Right lobe of liver (tissue), 6 donors: ENCODE measurements around the gene SC5D. TPM values are rescaled to one million over a fixed set of nuclear protein-coding genes. Genes with fewer than 3 reads are reported as not detected.

Source experiments
- ATAC-seq, 4 donors: fragments of 200-7000 bp; cut with Tn5 transposase; one replicate each; pipeline ENCODE4 v1.9.1; 2020; ENCODE audit warnings: mild to moderate bottlenecking in 4 of 4, moderate library complexity in 4 of 4
- DNase-seq, 3 donors: peaks; one replicate each; pipeline ENCODE4 v3.0.0-alpha.2; 2020
- H3K27ac ChIP-seq, 3 donors: fragments of 200-600 bp; one replicate each; pipeline ENCODE4 v1.8.0; 2022
- H3K27me3 ChIP-seq, 2 donors: fragments of 200-600 bp; one replicate each; pipeline ENCODE4 v1.8.0; 2022
- H3K36me3 ChIP-seq, 4 donors: fragments of 200-600 bp; sonication (generic) in 1 of 4; one replicate each; pipeline versions ENCODE4 v1.5.1 to v1.8.0; 2017 to 2022; ENCODE audit warnings: control low read depth in 1 of 4
- H3K4me1 ChIP-seq, 4 donors: fragments of 200-600 bp; sonication (generic) in 1 of 4; one replicate each; pipeline versions ENCODE4 v1.5.1 to v1.8.0; 2017 to 2022; ENCODE audit warnings: control low read depth in 1 of 4
- H3K4me3 ChIP-seq, 3 donors: fragments of 200-600 bp; one replicate each; pipeline ENCODE4 v1.8.0; 2022
- H3K9me3 ChIP-seq, 4 donors: fragments of 200-600 bp; sonication (generic) in 1 of 4; one replicate each; pipeline versions ENCODE4 v1.5.1 to v1.8.0; 2017 to 2022; ENCODE audit warnings: control low read depth in 1 of 4
- POLR2A ChIP-seq: fragments of 450-650 bp; IDR thresholded peaks from one replicate; pipeline ENCODE4 v1.6.1; 2017; ENCODE audit warnings: antibody characterized with exemption, mild to moderate bottlenecking
- WGBS: methylation state at CpG from one replicate; pipeline ENCODE4 v1.1.6; 2018; ENCODE audit warnings: low coverage, low lambda C conversion rate; ENCODE audit not compliant: insufficient coverage; ENCODE audit errors: missing lambda C conversion rate; 5-methylcytosine and 5-hydroxymethylcytosine counted together
- intact Hi-C, 2 donors: fragments of 100-400 bp; cut with DNase I; formaldehyde crosslinking; loops; one replicate each; pipeline versions ENCODE4 v1.11.2 to v1.14.1; 2022
- total RNA-seq, 6 experiments: library from RNA; depleted of rRNA in 2 of 6; stranded (reverse); fragments of >200 nt in 2 of 6; fragmentation: NEBNext Ultra II Directional in 3 of 6; extraction: Animal tissue kit (Norgen Biotek cat#: 25700) in 3 of 6; gene quantifications; one replicate each; pipeline versions ENCODE4 v1.1.0 to v1.2.4, GENCODE V29; 2016 to 2023
- TF ChIP-seq, protein P1 (sequence below), 4 donors: fragments of 200-600 bp in 3 of 4; fragments of 450-650 bp in 1 of 4; IDR thresholded peaks; one replicate each; pipeline versions ENCODE4 v1.5.1 to v1.8.0; 2016 to 2022; ENCODE audit warnings: antibody characterized with exemption in 4 of 4, mild to moderate bottlenecking in 2 of 4
- donor health status: DM: no; HTN: yes; CAD: no.
- donor health status: DM: no; HTN: no; CAD: no.
- donor health status: DM: no; HTN: no; CAD: no.
- donor health status: DM: no; HTN: yes; CAD: no.
- donor health status: DM: no; HTN: yes; CAD: no.

SC5D gene
- total RNA-seq, 6 experiments from 2014 or later = 58.9 to 126 (median 82.1) TPM

DNA sequence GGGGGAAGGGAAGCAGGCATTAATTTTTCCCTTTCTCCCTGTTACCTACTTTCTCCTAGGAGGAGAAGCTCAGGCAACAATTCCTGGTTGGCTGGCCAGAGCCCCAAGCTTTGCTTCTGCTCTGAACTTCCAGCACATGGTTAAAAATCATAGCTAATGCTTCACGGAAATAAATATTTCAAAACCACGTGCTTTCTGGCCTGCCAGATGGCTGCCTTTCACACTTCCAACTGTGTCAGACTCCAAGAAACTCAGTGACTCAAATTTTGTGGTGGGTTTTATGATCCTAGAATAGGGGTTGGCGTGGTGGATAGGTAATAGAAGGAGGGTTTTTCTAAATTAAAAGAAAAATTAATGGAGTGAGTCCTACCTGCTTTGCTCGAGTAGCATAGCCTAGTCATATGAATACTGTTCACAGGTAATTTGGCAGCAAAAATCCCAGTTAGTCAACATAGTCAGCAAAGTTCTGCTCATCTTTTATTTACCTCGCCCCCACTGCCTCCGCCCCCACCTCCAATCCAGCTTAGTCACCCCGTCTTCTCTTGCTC, 58.6 kb downstream of the SC5D start:
- ATAC-seq = no peak
- no peak for DNase-seq
- H3K36me3 ChIP-seq = no peaks in the 10 kb centered on the region
- H3K27ac ChIP-seq = no peak overlapping the region
- TF ChIP-seq, protein P1, sequence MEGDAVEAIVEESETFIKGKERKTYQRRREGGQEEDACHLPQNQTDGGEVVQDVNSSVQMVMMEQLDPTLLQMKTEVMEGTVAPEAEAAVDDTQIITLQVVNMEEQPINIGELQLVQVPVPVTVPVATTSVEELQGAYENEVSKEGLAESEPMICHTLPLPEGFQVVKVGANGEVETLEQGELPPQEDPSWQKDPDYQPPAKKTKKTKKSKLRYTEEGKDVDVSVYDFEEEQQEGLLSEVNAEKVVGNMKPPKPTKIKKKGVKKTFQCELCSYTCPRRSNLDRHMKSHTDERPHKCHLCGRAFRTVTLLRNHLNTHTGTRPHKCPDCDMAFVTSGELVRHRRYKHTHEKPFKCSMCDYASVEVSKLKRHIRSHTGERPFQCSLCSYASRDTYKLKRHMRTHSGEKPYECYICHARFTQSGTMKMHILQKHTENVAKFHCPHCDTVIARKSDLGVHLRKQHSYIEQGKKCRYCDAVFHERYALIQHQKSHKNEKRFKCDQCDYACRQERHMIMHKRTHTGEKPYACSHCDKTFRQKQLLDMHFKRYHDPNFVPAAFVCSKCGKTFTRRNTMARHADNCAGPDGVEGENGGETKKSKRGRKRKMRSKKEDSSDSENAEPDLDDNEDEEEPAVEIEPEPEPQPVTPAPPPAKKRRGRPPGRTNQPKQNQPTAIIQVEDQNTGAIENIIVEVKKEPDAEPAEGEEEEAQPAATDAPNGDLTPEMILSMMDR (IDR thresholded peaks at IDR 0.05) = no peak
- TF ChIP-seq POLR2A = no peak
- intact Hi-C loops = no loop called here
- no peaks in the 10 kb centered on the region for H3K9me3 ChIP-seq
- 58% methylated on average over 6 of the region's 7 CpGs for WGBS
- H3K4me1 ChIP-seq = peaks cover 0 to 16% (median 0%) of the 10 kb centered on the region in 4 donors
- H3K4me3 ChIP-seq = no peak overlapping the region
- no peaks in the 10 kb centered on the region for H3K27me3 ChIP-seq

DNA sequence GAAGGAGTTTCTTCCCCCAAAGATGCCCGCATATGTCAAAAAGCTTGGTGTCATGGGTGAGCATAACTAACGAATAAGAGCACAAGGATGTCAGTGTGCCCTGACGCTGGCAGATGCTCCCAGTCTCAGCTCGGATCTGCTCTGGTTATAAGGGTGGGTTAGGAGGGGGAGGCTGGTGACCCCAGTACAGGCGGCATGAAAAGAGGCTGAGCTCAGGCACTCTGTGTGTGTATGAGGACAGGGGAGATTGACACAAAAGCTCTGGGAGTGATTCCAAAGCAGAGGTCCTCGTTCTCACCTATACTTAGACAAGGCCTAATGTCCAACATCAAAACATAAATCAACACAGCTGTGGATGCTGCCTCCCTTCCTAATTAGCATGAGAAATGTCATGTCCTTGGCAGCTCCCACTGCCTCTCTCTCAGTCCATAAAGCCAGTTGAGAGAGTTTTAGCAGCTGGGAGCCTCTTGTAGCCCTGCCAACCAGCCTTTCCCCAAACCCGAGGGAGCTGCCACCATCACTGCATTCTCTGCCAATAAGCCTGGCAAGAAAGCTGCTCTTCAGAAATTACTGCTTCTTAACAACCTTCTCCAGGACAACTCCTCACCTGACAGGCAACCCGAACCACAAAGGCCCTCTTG, 59.8 kb downstream of the SC5D start:
- Histone ChIP-seq H3K4me1 (peaks cover 0 to 18% (median under 1%) of the 10 kb centered on the region in 4 donors), H3K36me3 (no peaks in the 10 kb centered on the region), H3K4me3 (no peak overlapping the region), H3K9me3 (no peaks in the 10 kb centered on the region), H3K27me3 (no peaks in the 10 kb centered on the region), H3K27ac (no peak overlapping the region)
- ATAC-seq (no peak), DNase-seq (no peak)
- intact Hi-C loops = no loop called here
- TF ChIP-seq, protein P1 (IDR thresholded peaks at IDR 0.05) = no peak
- TF ChIP-seq POLR2A = no peak
- WGBS = 67% methylated on average over 5 of the region's 8 CpGs

DNA sequence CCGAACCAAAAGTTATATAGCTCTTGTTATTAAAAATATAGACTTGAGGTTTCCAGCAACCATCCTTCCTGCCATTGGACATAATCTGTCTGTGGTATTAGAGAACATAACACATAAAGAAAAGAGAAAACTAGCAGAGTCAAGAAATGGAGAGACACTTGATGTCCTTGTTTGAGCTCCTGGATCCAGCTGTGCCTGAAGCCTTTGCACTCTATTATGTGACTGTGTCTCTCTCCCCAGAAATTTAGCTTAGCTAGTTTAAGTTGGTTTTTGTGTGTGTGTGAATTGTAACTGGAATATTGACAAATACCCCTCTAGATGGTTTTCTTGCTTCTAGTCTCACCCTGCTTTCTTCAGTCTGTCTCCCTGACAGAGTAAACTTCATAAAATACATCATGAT, 61.6 kb downstream of the SC5D start:
- Histone ChIP-seq H3K4me1 (peaks cover 0 to 19% (median 5%) of the 10 kb centered on the region in 4 donors), H3K36me3 (no peaks in the 10 kb centered on the region), H3K27ac (no peak overlapping the region), H3K4me3 (no peak overlapping the region), H3K27me3 (no peaks in the 10 kb centered on the region), H3K9me3 (no peaks in the 10 kb centered on the region)
- no peak for DNase-seq
- 92% methylated on average over 1 of the region's 1 CpG for WGBS
- TF ChIP-seq, protein P1 (IDR thresholded peaks at IDR 0.05) = no peak
- no peak for TF ChIP-seq POLR2A
- ATAC-seq = no peak
- intact Hi-C loops = no loop called here

DNA sequence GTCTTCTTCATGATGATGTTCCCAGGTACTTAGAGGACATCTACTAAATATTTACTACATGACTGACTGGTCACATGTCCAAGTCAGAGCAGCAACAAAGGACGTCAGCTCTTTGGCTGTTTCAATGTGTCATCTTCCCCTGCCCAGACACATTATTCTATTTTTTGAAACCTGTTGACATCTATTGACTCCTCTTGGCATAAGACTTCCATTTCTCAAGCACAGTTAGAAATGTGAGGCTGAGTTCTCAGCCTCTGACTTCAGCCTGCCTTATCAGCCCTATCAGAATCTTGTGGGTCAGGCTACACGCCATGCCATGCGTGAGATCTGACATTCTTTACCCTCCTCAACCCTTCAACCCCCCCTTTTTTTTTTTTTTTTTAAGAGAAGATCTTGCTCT, 63.8 kb downstream of the SC5D start:
- 87% methylated on average over 3 of the region's 3 CpGs for WGBS
- ATAC-seq = no peak

More for the DNA sequence above, 63.8 kb downstream of the SC5D start:
- TF ChIP-seq, protein P1 (IDR thresholded peaks at IDR 0.05) = no peak
- TF ChIP-seq POLR2A = no peak
- intact Hi-C loops = no loop called here
- no peaks in the 10 kb centered on the region for H3K27me3 ChIP-seq
- no peak overlapping the region for H3K4me3 ChIP-seq
- no peak overlapping the region for H3K27ac ChIP-seq
- peaks cover 0 to 19% (median 5%) of the 10 kb centered on the region in 4 donors for H3K4me1 ChIP-seq
- no peak for DNase-seq
- no peaks in the 10 kb centered on the region for H3K9me3 ChIP-seq
- H3K36me3 ChIP-seq = no peaks in the 10 kb centered on the region

Other genes starting within 250 kb of the SC5D start
- gene TECTA, start 191.5 kb upstream of the SC5D start, total RNA-seq = 1 to 10 TPM in 1 of 6 experiments, under 1 TPM in 5; 0.24 to 1.2 (median 0.52) TPM
- 100 to 1,000 TPM in 2 of 6 experiments, 10 to 100 TPM in 4; 45.2 to 137 (median 73.8) TPM for gene SORL1, start 159.5 kb downstream of the SC5D start, total RNA-seq